ENCODE measurements around the gene AGAP1.
"Not testable (repeated sequence)": the region's sequence is repeated elsewhere in the genome, so short reads cannot be mapped to it uniquely, and the experiment has no call there.

The AGAP1 gene

DNA sequence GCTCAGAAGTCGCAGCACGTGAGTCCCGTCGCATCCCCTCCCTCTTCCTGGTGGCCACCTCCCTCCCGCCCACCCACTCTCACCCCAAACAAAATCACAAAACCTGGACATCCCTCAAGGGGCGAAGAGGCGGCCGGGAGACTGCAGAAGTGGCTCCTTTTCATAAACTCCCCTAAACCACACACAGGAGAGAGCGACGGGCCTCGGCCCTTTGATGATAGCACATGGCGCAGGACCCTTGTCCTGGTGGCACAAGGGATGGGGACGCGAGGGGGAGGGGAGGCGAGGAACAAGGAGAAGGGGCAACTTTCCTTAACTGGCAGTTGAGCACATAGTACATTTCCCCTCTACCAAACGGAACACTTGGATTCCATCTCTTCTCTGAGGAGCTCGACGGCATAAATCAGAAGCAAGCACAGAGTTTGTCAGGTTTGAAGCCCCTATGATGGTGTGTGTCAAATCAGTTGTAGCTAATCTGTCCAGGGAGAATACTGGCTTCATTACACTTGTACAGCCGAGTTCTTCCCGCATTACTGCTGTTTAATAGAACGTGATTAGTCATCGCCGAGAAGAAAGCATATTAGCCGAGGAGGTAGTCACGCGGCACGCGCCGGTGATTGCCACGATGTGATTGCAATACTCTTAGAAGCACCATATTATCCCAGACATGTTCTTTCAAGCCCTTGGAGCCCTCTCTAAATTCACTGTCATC, 630.5 kb downstream of the AGAP1 start:
- no peak for DNase-seq

- DNase-seq = no peak
Observed at GRCh38 chr2:236125541-236125940, 631.7 kb downstream of the AGAP1 start.

DNA sequence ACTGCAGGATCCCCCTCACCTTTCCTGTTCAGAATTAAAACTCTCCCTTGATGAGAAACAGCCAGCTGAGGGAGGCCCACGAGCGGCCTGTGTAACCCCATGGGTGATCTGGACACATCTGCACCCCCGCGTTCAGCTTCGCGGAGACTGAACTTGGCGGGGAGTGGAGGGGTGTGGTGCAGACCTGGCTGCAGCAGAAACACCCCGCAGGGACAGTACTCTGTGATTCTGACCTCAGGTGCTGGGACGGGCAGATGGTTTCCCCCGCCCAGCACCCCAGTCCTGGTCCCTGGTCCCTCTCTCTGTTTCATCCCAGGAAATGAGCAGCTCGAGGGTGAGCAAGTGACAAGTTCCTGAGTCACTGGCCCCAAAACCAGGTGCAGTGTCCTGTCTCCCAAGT, 633.2 kb downstream of the AGAP1 start:
- no peak for DNase-seq

DNA sequence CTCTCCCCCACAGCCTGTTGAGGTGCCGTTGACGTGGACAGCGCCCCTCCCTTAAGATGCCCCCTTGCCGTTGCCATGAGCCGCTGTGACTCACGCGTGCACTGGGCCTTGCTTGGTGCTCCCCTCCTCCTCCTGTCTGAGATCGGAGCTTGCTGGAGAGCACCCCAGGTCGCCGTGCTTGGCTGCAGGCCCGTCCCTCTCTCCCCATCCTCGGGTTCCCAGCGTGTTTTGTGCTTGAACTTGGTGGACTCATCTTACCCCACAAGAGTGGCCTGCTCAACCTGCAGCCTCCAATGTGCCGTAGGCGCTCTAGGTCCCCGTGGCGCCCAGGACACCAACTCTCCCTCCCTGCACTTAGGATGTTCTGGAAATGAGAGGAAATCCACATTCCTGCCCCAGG, 634.5 kb downstream of the AGAP1 start:
- no peak for DNase-seq

DNA sequence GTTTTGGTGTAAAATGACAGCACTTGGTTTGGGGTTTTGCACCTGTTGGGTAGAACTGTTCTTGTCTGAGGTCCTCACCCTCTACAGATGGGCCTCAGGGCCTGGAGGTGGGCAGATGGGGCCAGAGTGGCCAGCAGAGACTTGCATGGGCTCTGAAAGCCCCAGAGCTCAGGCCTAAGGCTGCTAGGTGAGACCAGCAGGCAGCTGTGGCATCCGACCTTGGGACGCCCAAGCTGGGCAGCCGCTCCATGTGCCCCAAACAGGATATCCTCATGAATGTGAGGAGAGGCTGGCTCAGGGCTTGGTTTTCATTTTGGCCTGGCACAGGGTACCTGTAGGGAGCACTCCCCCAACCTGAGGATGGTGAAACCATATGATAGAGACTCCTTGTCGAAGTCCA, 636.1 kb downstream of the AGAP1 start:
- DNase-seq = no peak

DNA sequence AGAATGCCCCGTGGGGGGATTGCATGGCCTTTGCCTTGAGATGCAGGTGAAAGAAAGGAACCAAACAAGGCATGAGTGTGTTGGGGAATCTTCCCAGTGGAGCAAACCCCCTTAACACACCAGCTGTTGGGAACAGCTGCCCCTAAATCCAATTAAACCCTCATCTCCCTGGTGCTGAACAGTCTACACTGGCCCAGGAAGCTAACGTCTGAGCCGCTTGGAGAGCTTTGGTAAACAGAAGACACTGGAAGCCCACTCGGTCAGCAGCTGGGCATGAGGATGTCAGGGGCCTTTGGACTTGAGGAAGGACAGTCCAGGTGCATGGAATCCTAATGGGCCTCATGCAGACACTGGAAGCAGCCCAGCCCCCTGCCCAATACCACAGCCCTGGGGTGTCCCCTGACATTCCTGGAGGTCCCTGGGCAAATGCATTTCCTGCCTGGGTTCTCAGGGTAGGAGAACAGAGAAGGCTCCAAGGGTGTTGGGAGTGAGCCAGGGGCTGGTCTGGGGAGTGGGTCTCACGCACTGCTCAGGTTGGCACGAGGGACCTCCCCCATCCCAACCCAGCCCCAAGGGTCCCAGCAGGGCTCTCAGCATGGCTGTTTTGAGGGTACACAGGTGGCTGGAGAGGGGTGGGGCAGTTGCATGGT, 636.6 kb downstream of the AGAP1 start:
- no peak for DNase-seq

DNA sequence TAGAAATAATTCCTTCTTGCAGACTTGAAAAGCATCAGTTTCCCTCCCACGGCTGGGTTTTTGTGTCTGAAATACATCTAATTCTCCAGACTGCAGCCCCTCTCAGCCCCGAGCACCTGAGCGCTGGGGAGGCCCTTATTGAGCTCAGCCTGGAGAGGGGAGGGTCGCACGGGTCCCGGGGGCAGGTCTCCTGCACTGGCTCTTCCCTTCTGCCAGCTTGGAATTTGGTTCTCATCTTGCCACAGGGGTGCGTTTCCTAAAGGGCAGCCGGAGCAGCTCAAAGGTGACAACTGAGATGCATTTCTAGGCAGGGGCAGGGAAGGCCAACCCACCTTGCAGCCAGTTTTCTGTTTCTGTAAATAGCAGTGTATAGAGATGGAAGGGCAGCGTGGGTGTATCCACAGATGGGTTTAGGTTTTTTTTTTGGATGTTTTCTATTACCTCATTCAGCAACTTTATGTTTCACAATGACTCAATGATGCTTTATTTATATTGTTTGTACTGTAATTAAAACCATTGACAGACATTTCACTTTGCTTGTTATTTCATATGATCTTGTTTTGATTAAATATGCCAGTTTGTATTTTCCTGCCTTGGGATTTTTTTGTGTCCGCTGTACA, 637.3 kb downstream of the AGAP1 start:
- no peak for DNase-seq

- DNase-seq = no peak
Observed at GRCh38 chr2:236133410-236134012, 639.7 kb downstream of the AGAP1 start.

- DNase-seq = no peak
Observed at GRCh38 chr2:236136538-236136937, 642.7 kb downstream of the AGAP1 start.

DNA sequence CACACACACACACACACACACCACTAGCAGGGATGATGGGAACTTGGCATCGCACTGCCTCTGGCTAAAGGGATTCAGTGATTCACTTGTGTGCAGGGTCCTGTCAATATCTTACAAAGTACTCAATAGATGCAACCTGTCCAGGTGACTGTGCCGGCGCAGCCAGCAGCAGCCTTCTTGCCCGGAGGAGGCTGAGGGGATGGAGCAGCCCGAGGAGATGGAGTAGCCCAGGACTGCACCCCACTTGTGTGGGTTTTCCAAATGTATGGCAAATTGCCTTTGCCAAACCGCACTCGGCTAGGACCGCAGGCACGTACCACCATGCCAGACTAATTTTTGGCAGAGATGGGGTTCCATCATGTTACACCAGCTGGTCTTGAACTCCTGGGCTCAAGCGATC, 643.2 kb downstream of the AGAP1 start:
- no peak for DNase-seq

DNA sequence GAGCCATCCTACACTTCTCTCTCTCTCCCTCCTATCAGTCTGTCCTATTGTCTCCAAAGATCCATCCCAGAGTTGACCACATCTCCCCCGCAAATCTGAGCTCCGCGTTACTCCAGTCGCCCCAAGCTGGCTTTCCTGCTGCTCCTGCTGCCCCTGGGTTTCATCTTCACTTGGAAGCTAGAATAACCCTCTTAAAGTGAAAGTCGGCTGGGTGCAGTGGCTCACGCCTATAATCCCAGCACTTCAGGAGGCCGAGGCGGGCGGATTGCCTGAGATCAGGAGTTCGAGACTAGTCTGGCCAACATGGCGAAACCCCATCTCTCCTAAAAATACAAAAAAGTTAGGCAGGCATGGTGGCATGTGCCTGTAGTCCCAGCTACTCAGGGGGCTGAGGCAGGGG, 647.8 kb downstream of the AGAP1 start:
- DNase-seq = not testable (repeated sequence)

DNA sequence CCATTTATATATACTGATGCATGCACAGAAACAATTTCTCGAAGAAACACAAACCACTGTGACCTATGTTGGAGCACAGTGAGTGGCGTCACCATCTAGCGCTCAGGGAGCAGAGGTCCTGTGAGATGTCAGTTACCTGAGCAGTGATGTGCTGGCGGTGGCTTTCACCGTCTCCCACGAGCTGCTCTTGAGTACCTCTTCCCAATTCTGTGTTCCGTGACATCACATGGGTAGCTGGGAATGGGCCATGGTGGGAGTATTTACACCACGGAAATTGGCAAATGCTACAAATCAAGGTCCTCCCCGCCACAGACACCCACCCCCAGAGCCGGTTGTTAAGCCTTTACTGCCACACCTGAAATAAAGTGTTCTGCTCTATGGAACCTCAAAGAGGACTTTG, 650.0 kb downstream of the AGAP1 start:
- no peak for DNase-seq

DNA sequence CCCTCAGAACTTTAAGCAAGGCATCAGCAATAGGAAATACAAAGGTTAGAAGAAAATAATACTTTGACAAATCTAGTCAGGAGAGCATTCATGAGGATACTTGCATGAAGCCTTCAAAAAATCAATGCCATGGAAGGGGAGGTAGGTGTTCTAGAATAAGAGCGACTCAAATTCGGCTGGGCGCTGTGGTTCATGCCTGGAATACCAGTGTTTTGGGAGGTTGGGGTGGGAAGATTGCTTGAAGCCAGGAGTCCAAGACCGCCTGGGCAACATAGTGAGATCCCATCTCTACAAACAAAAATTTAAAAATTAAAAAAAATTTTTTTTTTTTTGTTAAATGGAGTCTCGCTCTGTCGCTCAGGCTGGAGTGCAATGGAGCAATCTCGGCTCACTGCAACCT, 652.6 kb downstream of the AGAP1 start:
- no peak for DNase-seq

- DNase-seq = no peak
Observed at GRCh38 chr2:236155406-236155805, 661.6 kb downstream of the AGAP1 start.

DNA sequence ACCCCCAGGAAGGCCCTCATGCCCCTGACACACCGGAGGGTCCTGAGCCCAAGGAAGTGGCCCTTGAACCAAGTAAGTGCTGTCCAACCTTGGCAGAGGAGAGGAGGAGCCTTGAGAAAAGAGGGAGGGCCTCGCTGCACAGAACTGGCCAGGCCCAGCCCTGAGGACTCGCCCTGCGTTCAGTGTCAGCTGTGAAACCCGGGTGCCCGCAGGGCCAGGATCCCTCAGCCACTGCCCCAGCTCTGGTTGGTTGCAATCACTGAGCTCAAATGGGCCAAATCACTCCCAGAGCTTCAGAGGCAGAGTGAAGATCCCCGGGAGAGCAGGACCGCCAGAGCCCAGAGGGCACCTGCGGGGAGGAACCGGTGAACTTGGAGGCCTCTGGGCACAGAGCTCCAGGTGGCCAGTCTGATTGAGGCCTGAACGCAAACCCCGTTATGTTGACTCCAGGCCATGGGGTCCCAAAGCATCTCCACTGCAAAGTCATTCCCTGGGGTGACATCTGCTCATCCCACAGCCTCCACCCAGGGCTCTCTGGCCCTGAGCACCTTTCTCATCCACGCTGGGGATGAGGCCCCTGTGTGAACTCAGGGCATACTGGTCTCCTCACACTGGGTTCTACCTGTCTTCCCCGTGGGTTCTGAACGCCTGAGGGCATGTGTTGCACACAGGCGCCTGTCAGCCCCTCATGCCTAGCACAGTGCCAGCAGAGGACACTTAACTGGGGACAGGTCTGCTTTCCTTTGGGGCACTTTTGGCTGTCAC, 662.4 kb downstream of the AGAP1 start:
- no peak for DNase-seq

DNA sequence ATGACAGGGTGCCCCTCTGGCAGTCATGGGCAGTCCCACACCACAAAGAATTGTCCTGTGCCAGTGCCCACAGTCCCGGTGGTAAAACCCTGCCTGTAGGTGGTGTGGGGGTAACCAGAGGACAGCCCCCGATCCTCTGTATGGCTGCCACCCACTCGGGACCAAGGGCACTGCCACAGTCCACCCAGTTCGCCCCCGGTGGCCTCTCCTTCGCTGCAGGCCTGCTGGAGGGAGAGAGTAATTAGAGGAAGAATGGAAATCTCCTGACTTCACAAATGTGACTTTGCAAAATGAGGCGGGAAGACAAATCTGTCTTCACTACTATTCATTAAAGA, 663.0 kb downstream of the AGAP1 start:
- DNase-seq = no peak

GRCh38 chr2:236157366-236157765, 663.5 kb downstream of the AGAP1 start:
- DNase-seq = no peak

GRCh38 chr2:236157815-236158498, 664.1 kb downstream of the AGAP1 start:
- no peak for DNase-seq

GRCh38 chr2:236158969-236159777, 665.3 kb downstream of the AGAP1 start:
- DNase-seq = no peak

GRCh38 chr2:236159778-236160170, 665.9 kb downstream of the AGAP1 start:
- no peak for DNase-seq

GRCh38 chr2:236160366-236161081, 666.7 kb downstream of the AGAP1 start:
- DNase-seq = no peak

Data from kidney glomerular epithelial cell (primary cell).